ENCODE measurements around the gene TIFAB.

DNA sequence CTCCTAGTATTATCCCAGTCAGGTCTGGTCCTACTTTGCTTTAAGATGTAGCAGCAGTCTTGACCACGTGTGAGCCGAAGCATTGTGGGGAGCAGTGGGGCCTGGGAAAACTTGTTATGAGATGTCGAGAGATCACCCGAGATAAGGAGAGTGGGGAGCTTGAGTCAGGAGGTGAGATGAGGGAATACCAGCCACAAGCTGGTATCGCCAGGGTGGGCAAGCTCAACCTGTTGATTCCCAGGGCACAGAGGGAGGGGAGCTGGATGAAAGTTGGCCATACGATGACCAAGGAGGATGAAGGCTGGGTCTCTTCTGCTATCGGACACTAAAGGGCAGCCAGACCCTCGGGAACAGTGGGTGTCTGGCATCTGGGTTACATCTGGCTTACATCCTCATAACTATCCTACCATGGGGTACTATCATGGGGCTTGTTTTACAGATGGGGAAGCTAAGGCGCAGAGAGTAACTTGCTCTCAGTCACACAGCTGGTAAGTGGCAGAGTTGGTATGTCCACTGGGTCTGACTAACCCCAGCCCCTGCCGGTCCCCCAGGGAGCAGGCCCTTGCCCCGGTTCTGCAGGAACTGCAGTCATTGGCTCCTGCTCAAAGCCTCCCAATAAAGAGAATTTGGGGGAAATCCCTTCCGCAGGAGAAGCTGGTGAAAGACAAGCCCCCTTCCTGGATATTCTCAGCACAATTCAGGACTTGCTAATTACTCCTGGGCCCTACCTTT lies 13.4 kb upstream of the TIFAB start:
- TF ChIP-seq, protein P1, sequence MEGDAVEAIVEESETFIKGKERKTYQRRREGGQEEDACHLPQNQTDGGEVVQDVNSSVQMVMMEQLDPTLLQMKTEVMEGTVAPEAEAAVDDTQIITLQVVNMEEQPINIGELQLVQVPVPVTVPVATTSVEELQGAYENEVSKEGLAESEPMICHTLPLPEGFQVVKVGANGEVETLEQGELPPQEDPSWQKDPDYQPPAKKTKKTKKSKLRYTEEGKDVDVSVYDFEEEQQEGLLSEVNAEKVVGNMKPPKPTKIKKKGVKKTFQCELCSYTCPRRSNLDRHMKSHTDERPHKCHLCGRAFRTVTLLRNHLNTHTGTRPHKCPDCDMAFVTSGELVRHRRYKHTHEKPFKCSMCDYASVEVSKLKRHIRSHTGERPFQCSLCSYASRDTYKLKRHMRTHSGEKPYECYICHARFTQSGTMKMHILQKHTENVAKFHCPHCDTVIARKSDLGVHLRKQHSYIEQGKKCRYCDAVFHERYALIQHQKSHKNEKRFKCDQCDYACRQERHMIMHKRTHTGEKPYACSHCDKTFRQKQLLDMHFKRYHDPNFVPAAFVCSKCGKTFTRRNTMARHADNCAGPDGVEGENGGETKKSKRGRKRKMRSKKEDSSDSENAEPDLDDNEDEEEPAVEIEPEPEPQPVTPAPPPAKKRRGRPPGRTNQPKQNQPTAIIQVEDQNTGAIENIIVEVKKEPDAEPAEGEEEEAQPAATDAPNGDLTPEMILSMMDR (IDR thresholded peaks at IDR 0.05; ENCODE audit: low read length) = no peak
- TF ChIP-seq EZH2 (IDR thresholded peaks at IDR 0.05; ENCODE audit: borderline replicate concordance, low read length) = no peak

All from OCI-LY1 (cell line).